Neural cell (in vitro differentiated cells): ENCODE data around the gene CATSPERE. TPM values are rescaled to one million over a fixed set of nuclear protein-coding genes. Genes with fewer than 3 reads are reported as not detected.
A peak's percentile ranks its signal among the peaks of the same experiment; 100 is the strongest.

Experiments
- H2AFZ ChIP-seq: fragments of 200-600, 300-800 bp; sonication (generic), shearing (Covaris generic); 2 replicates; pipeline ENCODE4 v1.6.0; 2014; ENCODE audit warnings: low read depth, mild to moderate bottlenecking, antibody characterized with exemption, low read length, moderate library complexity
- H3F3A ChIP-seq: fragments of 200-600 bp; shearing (Covaris generic); 2 replicates; pipeline ENCODE4 v1.6.1; 2016; ENCODE audit warnings: mild to moderate bottlenecking, moderate library complexity, mixed read lengths, antibody characterized with exemption, low read length; ENCODE audit not compliant: insufficient read depth, poor library complexity, severe bottlenecking
- H3K27ac ChIP-seq: fragments of 200-600, 300-800 bp; sonication (generic), shearing (Covaris generic); 2 replicates; pipeline ENCODE4 v1.5.1; 2014; ENCODE audit warnings: mild to moderate bottlenecking, low read length, moderate library complexity
- H3K27me3 ChIP-seq: fragments of 300-800, 200-600 bp; sonication (generic), shearing (Covaris generic); 2 replicates; pipeline ENCODE4 v1.6.0; 2014; ENCODE audit warnings: mild to moderate bottlenecking, low read depth, low read length, moderate library complexity; ENCODE audit not compliant: insufficient read depth
- H3K36me3 ChIP-seq: fragments of 300-800, 200-600 bp; sonication (generic), shearing (Covaris generic); 2 replicates; pipeline ENCODE4 v1.5.1; 2014; ENCODE audit warnings: mild to moderate bottlenecking, antibody characterized with exemption, low read length, moderate library complexity; ENCODE audit not compliant: insufficient read depth
- H3K4me2 ChIP-seq: fragments of 300-800, 200-600 bp; sonication (generic), shearing (Covaris generic); 2 replicates; pipeline ENCODE4 v1.6.0; 2014; ENCODE audit warnings: mild to moderate bottlenecking, low read length
- H3K4me3 ChIP-seq: fragments of 300-800, 200-600 bp; sonication (generic), shearing (Covaris generic); 2 replicates; pipeline ENCODE4 v1.5.1; 2014; ENCODE audit warnings: mild to moderate bottlenecking, low read length, moderate library complexity
- H3K79me2 ChIP-seq: fragments of 200-600 bp; shearing (Covaris generic); replicated peaks from 2 replicates; pipeline ENCODE4 v1.6.0; 2014; ENCODE audit warnings: mild to moderate bottlenecking, low read length, moderate library complexity; ENCODE audit not compliant: insufficient read depth
- H3K9ac ChIP-seq: fragments of 300-800, 200-600 bp; sonication (generic), shearing (Covaris generic); 2 replicates; pipeline ENCODE4 v1.6.1; 2016; ENCODE audit warnings: mild to moderate bottlenecking, low read length, mixed read lengths
- H3K9me2 ChIP-seq: fragments of 200-600 bp; shearing (Covaris generic); 2 replicates; pipeline ENCODE4 v1.6.1; 2016; ENCODE audit warnings: mild to moderate bottlenecking, low read length, mixed read lengths; ENCODE audit not compliant: insufficient read depth
- H3K9me3 ChIP-seq: fragments of 200-600, 300-800 bp; sonication (generic), shearing (Covaris generic); 2 replicates; pipeline ENCODE4 v1.6.1; 2016; ENCODE audit warnings: mild to moderate bottlenecking, mixed run types, low read length, moderate library complexity, mixed read lengths
- H4K20me1 ChIP-seq: fragments of 200-600 bp; shearing (Covaris generic); 2 replicates; pipeline ENCODE4 v1.6.1; 2016; ENCODE audit warnings: mild to moderate bottlenecking, mixed run types; ENCODE audit not compliant: insufficient read depth
- EP300 ChIP-seq: fragments of 450-650 bp; conservative IDR thresholded peaks from 2 replicates; pipeline ENCODE4 v1.6.1; 2014; ENCODE audit warnings: antibody characterized with exemption, mild to moderate bottlenecking, moderate library complexity; ENCODE audit not compliant: poor library complexity, severe bottlenecking
- EZH2 ChIP-seq: fragments of 200-600, 300-800 bp; shearing (Covaris generic), sonication (generic); IDR thresholded peaks from 2 replicates; pipeline ENCODE4 v1.6.1; 2014; ENCODE audit warnings: antibody characterized with exemption, low read length, borderline replicate concordance, mild to moderate bottlenecking; ENCODE audit not compliant: insufficient read depth, poor library complexity, severe bottlenecking
- MXI1 ChIP-seq: fragments of 450-650 bp; conservative IDR thresholded peaks from 2 replicates; pipeline ENCODE4 v1.6.1; 2014; ENCODE audit warnings: antibody characterized with exemption, mild to moderate bottlenecking; ENCODE audit not compliant: poor library complexity, severe bottlenecking
- POLR2AphosphoS5 ChIP-seq: IDR thresholded peaks from 2 replicates; pipeline ENCODE4 v1.6.1; 2012
- RAD21 ChIP-seq: fragments of 450-650 bp; conservative IDR thresholded peaks from 2 replicates; pipeline ENCODE4 v1.6.1; 2014; ENCODE audit warnings: antibody characterized with exemption, mild to moderate bottlenecking, moderate library complexity
- REST ChIP-seq: IDR thresholded peaks from 2 replicates; pipeline ENCODE4 v1.6.1; 2012; ENCODE audit warnings: borderline replicate concordance
- SMC3 ChIP-seq: fragments of 450-650 bp; conservative IDR thresholded peaks from 2 replicates; pipeline ENCODE4 v1.6.1; 2014; ENCODE audit warnings: antibody characterized with exemption, mild to moderate bottlenecking, moderate library complexity; ENCODE audit not compliant: poor library complexity
- TAF1 ChIP-seq: IDR thresholded peaks from 2 replicates; pipeline ENCODE4 v1.6.1; 2012; ENCODE audit warnings: low read depth
- polyA plus RNA-seq: library from polyadenylated mRNA; depleted of rRNA; stranded (reverse); fragments of >200 nt; gene quantifications from 2 replicates; pipeline ENCODE4 v1.2.3, GENCODE V29; 2014
- TF ChIP-seq, protein P1 (sequence below): fragments of 450-650 bp; IDR thresholded peaks from 2 replicates; pipeline ENCODE4 v1.5.1; 2014; ENCODE audit warnings: antibody characterized with exemption, mild to moderate bottlenecking, moderate library complexity; ENCODE audit not compliant: poor library complexity, severe bottlenecking

CATSPERE gene
- polyA plus RNA-seq, 1 donor from 2014 or later: 5.6 TPM

DNA sequence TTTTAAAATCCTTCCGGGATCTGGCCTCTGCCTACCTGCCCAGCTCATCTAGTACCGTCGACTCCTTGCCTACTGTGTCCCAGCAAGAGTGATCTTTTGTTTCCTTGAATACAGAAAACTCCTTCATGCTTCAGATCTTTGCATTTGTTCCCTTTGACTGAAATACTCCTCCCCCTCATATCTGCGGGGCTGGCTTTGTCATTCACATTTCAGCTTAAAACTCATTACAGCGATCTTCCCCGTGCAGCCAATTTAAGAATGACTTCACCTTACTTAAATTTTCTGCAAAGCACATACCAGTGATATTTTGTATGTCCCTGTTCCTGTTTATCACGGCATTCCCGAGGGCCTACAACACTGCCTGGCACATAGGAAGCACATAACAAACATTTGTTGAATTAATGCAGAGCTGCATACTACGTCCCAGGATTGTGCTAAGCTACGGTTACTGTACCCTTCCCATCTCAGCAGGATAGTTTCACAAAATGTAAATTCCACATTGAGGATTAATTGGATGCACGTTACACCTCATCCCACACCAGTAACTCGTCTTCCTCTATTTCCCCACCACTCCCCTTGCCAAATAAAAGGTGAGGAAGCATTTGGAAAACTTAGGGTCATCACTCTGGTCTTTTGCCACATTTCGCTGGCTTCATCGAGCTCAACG, 191.0 kb downstream of the CATSPERE start:
- H3K4me3 ChIP-seq: peak overlapping the region; percentile 93
- no peaks in the 10 kb centered on the region for H4K20me1 ChIP-seq
- no peaks in the 10 kb centered on the region for H3F3A ChIP-seq
- H3K27me3 ChIP-seq: no peaks in the 10 kb centered on the region
- peaks cover 37% of the 10 kb centered on the region for H3K79me2 ChIP-seq
- peak overlapping the region; percentile 71 for H3K27ac ChIP-seq
- TF ChIP-seq EP300: no peak
- peak; percentile 49 for TF ChIP-seq REST
- peak; percentile 29 for TF ChIP-seq RAD21
- H3K36me3 ChIP-seq: no peaks in the 10 kb centered on the region
- peak overlapping the region; percentile 58 for H3K9ac ChIP-seq
- no peaks in the 10 kb centered on the region for H3K9me3 ChIP-seq
- H2AFZ ChIP-seq: peak overlapping the region; percentile 90
- H3K4me2 ChIP-seq: peak overlapping the region; percentile 60
- H3K9me2 ChIP-seq: no peaks in the 10 kb centered on the region

- H3K9ac ChIP-seq: peak within 1 kb of the TSS; percentile 78
- peak; percentile 60 for TF ChIP-seq RAD21
- no peak for TF ChIP-seq EZH2
- peak; percentile 87 for TF ChIP-seq MXI1
- no peak for TF ChIP-seq REST
- peak; percentile 67 for TF ChIP-seq TAF1
- TF ChIP-seq EP300: peak; percentile 31
- TF ChIP-seq SMC3: peak; percentile 71
- peak; percentile 69 for TF ChIP-seq POLR2AphosphoS5
- TF ChIP-seq, protein P1, sequence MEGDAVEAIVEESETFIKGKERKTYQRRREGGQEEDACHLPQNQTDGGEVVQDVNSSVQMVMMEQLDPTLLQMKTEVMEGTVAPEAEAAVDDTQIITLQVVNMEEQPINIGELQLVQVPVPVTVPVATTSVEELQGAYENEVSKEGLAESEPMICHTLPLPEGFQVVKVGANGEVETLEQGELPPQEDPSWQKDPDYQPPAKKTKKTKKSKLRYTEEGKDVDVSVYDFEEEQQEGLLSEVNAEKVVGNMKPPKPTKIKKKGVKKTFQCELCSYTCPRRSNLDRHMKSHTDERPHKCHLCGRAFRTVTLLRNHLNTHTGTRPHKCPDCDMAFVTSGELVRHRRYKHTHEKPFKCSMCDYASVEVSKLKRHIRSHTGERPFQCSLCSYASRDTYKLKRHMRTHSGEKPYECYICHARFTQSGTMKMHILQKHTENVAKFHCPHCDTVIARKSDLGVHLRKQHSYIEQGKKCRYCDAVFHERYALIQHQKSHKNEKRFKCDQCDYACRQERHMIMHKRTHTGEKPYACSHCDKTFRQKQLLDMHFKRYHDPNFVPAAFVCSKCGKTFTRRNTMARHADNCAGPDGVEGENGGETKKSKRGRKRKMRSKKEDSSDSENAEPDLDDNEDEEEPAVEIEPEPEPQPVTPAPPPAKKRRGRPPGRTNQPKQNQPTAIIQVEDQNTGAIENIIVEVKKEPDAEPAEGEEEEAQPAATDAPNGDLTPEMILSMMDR: peak; percentile 64
- H3K9me2 ChIP-seq: no peaks in the 10 kb centered on the region
- H3K4me3 ChIP-seq: peak within 1 kb of the TSS; percentile 93
- peak within 1 kb of the TSS; percentile 71 for H3K27ac ChIP-seq
- H3K4me2 ChIP-seq: peak within 1 kb of the TSS; percentile 68
- no peaks in the 10 kb centered on the region for H3K36me3 ChIP-seq
- H4K20me1 ChIP-seq: no peaks in the 10 kb centered on the region
- H3K9me3 ChIP-seq: no peaks in the 10 kb centered on the region
- H3K79me2 ChIP-seq: peaks cover 37% of the 10 kb centered on the region
- no peaks in the 10 kb centered on the region for H3F3A ChIP-seq
- no peaks in the 10 kb centered on the region for H3K27me3 ChIP-seq
- H2AFZ ChIP-seq: peak within 1 kb of the TSS; percentile 90
These were observed 191.8 kb downstream of the CATSPERE start, which contains the start of gene DESI2 for GRCh38 chr1:244652623-244653438. Gene DESI2 (plus strand): TSS chr1:244653126. CDS start chr1:244653314, 188 bp downstream.
